Measurements from ENCODE around the gene COPG2. TPM values are rescaled to one million over a fixed set of nuclear protein-coding genes. Genes with fewer than 3 reads are reported as not detected.

The COPG2 gene
- total and polyA plus RNA-seq, 2 of the 8 experiments (the other 6 are each of a cell fraction or from before 2014, with no cell fraction given), result 50.3 to 53.1 TPM

- Histone ChIP-seq H2BK120ac (replicated peaks; ENCODE audit: low read depth, low read length) (no peak overlapping the region), H3K79me1 (ENCODE audit: low read depth, low read length) (peaks cover 5% of the 10 kb centered on the region; the same call in 1 of the 2 replicates), H3K23ac (ENCODE audit: insufficient read length) (no peak overlapping the region), H2BK12ac (ENCODE audit: low read depth, low read length) (no peak overlapping the region), H2BK20ac (ENCODE audit: low read length) (no peak overlapping the region), H3K27me3 (replicated peaks in 1 of 4; ENCODE audit: control insufficient read depth in 3 of 4, extremely low read depth in 1 of 4, insufficient read depth in 3 of 4, low read length in 3 of 4) (peaks cover 0 to 8% (median 0%) of the 10 kb centered on the region in 4 experiments; a peak in 3 of 7 replicates), H2AK5ac (ENCODE audit: low read depth, low read length) (no peak overlapping the region), H3K9me3 (ENCODE audit: insufficient read depth in 2 of 2, low read depth in 1 of 2, low read length in 1 of 2) (peaks cover 0 to 19% of the 10 kb centered on the region in 2 experiments; a peak in 2 of 4 replicates), H3K4me1 (replicated peaks in 1 of 4; ENCODE audit: control insufficient read depth in 3 of 4, insufficient read depth in 4 of 4, low read length in 3 of 4) (peaks cover 1 to 12% (median 4%) of the 10 kb centered on the region in 4 experiments; a peak in 5 of 7 replicates), H4K20me1 (replicated peaks in 1 of 2; ENCODE audit: control insufficient read depth in 1 of 2, insufficient read depth in 2 of 2, low read length in 2 of 2) (peaks cover 3 to 4% of the 10 kb centered on the region in 2 experiments), H3K4me2 (ENCODE audit: insufficient read depth in 1 of 2, low read depth in 2 of 2, low read length in 2 of 2) (peak overlapping the region; percentile 69 to 86), H3K18ac (ENCODE audit: extremely low read depth, low read length) (no peak overlapping the region), H4K91ac (replicated peaks; ENCODE audit: insufficient read length, low read length) (no peak overlapping the region), H4K5ac (ENCODE audit: insufficient read length, low read depth, low read length) (no peak overlapping the region), H2BK5ac (ENCODE audit: low read depth, low read length) (no peak overlapping the region), H3K56ac (replicated peaks; ENCODE audit: insufficient read length, low read depth, low read length) (no peak overlapping the region), H3K4me3 (ENCODE audit: extremely low read depth in 1 of 4, insufficient read depth in 2 of 4, low read depth in 3 of 4, low read length in 4 of 4) (peak overlapping the region; percentile 55 to 67 (median 60)), H2AFZ (ENCODE audit: low read length) (no peak overlapping the region), H3K27ac (ENCODE audit: low read depth, low read length) (no peak overlapping the region), H3K14ac (ENCODE audit: insufficient read length) (no peak overlapping the region), H4K8ac (ENCODE audit: extremely low read depth, insufficient read depth, low read length) (no peak overlapping the region), H3K4ac (replicated peaks; ENCODE audit: insufficient read length, low read depth, low read length) (no peak overlapping the region), H3K79me2 (ENCODE audit: control insufficient read depth in 1 of 2, insufficient read depth in 2 of 2, low read length in 2 of 2) (peaks cover 0 to 66% of the 10 kb centered on the region in 2 experiments; a peak in 2 of 4 replicates), H3K9ac (replicated peaks in 1 of 4; ENCODE audit: extremely low read depth in 1 of 4, low read depth in 3 of 4, low read length in 3 of 4) (peak overlapping the region in 1 of 4 experiments; percentile 65; a peak in 3 of 7 replicates), H3K36me3 (ENCODE audit: control insufficient read depth in 2 of 4, insufficient read depth in 4 of 4, low read length in 3 of 4) (peaks cover 3 to 39% (median 12%) of the 10 kb centered on the region in 4 experiments; a peak in 6 of 8 replicates), H3K23me2 (ENCODE audit: low read depth, low read length) (peaks cover 14% of the 10 kb centered on the region; the same call in 1 of the 2 replicates), H2BK15ac (ENCODE audit: low read length) (no peak overlapping the region)
- 47% methylated on average over 13 of the region's 13 CpGs; no CpG with 5 or more reads in 1 of the 2 experiments for WGBS, 2 experiments (ENCODE audit: extremely low coverage in 1 of 2, insufficient coverage in 1 of 2, insufficient read length in 1 of 2, insufficient replicate concordance in 2 of 2, low coverage in 1 of 2, low lambda C conversion rate in 2 of 2, missing lambda C conversion rate in 1 of 2)
- TF ChIP-seq E2F6 (IDR thresholded peaks at IDR 0.05), result no peak
- TF ChIP-seq MAFK (IDR thresholded peaks at IDR 0.05; ENCODE audit: low read depth, low read length), result peak; percentile 43; the same call in 1 of the 2 replicates
- TF ChIP-seq TEAD4 (IDR thresholded peaks at IDR 0.05; ENCODE audit: low read depth, low read length), result no peak
- no peak for TF ChIP-seq TBP (IDR thresholded peaks at IDR 0.05; ENCODE audit: low read depth, low read length)
- TF ChIP-seq KDM4A (IDR thresholded peaks at IDR 0.05; ENCODE audit: low read depth, low read length, severe bottlenecking), result peak; percentile 5
- peak; percentile 77; the same call in 1 of the 2 replicates for TF ChIP-seq BACH1 (IDR thresholded peaks at IDR 0.05; ENCODE audit: low read length)
- POLR2A ChIA-PET (ENCODE audit: partially characterized antibody), result interaction anchor here (1.0 kb wide), 1 partner anchor 288 kb away, joined by 5 read pairs; the partner anchor contains the start of gene TMEM209
- FAIRE-seq, result no peak
- no peak for DNase-seq (ENCODE audit: low read depth in 1 of 2, low spot score in 2 of 2)
- CTCF ChIA-PET (ENCODE audit: partially characterized antibody), result interaction anchor here (0.9 to 1.5 kb wide), 5 partner anchors 10 to 262 kb away, joined by 3 to 4 read pairs (median 3); no protein-coding TSS in a partner anchor
Measured at GRCh38 chr7:130493275-130493873, 175.2 kb downstream of the COPG2 start.

All from H1 (cell line).